VCaP (cell line): Measurements from ENCODE around the gene COL20A1.

Experiments
- H3K27ac ChIP-seq: fragments of 450-650 bp; 2 replicates; pipeline ENCODE4 v1.5.1; 2017
- TF ChIP-seq, protein P1 (sequence below): fragments of 450-650 bp; conservative IDR thresholded peaks from 2 replicates; pipeline ENCODE4 v1.5.1; 2017; ENCODE audit warnings: mild to moderate bottlenecking, moderate library complexity

Gene COL20A1

GRCh38 chr20:63350597-63351325 is 57.8 kb downstream of the COL20A1 start:
- no peak overlapping the region for H3K27ac ChIP-seq
- TF ChIP-seq, protein P1, sequence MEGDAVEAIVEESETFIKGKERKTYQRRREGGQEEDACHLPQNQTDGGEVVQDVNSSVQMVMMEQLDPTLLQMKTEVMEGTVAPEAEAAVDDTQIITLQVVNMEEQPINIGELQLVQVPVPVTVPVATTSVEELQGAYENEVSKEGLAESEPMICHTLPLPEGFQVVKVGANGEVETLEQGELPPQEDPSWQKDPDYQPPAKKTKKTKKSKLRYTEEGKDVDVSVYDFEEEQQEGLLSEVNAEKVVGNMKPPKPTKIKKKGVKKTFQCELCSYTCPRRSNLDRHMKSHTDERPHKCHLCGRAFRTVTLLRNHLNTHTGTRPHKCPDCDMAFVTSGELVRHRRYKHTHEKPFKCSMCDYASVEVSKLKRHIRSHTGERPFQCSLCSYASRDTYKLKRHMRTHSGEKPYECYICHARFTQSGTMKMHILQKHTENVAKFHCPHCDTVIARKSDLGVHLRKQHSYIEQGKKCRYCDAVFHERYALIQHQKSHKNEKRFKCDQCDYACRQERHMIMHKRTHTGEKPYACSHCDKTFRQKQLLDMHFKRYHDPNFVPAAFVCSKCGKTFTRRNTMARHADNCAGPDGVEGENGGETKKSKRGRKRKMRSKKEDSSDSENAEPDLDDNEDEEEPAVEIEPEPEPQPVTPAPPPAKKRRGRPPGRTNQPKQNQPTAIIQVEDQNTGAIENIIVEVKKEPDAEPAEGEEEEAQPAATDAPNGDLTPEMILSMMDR, result no peak

- TF ChIP-seq, protein P1, result no peak
- H3K27ac ChIP-seq, result no peak overlapping the region
Observed at GRCh38 chr20:63351326-63351700, 58.3 kb downstream of the COL20A1 start.

DNA sequence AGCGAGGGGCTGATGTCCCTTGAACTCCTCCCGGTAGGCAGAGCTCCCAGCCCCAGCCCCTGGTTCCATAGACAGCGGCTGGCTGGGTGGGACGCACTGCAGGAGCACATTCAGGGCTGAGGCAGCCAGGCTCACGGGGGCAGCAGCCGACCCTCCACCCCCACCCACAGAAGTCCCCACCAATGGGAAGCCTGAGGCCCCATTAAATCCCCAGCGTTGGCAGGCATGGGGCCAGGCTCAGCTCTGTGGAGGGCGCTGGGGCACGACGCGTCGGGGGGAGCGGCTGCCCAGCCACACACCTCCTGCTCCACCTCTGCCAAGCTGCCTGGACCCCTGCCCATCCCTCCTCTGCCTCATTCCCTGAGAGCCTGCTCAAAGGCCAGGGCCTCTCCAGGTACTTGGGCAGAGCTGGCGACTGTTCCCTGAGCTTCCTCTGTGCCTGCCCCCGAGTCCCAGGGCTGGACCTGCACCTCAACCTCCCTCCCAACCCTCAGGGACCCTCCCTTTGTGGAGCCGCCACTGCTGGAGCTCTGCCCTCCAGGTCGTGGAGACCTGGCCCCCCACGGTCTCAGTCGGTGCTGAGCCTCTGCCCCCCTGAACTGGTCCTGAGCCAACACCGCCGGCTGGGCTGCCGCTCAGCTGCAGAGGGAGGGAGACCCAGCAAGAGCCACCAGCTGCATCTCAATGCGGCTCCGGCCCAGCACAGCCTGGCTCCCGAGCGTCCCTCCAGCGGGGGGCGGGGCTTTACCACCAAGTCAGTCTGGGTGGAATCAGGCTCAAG is 59.0 kb downstream of the COL20A1 start:
- no peak overlapping the region for H3K27ac ChIP-seq
- TF ChIP-seq, protein P1, result no peak

- TF ChIP-seq, protein P1, result no peak
Observed at GRCh38 chr20:63352811-63353221, 59.8 kb downstream of the COL20A1 start.

DNA sequence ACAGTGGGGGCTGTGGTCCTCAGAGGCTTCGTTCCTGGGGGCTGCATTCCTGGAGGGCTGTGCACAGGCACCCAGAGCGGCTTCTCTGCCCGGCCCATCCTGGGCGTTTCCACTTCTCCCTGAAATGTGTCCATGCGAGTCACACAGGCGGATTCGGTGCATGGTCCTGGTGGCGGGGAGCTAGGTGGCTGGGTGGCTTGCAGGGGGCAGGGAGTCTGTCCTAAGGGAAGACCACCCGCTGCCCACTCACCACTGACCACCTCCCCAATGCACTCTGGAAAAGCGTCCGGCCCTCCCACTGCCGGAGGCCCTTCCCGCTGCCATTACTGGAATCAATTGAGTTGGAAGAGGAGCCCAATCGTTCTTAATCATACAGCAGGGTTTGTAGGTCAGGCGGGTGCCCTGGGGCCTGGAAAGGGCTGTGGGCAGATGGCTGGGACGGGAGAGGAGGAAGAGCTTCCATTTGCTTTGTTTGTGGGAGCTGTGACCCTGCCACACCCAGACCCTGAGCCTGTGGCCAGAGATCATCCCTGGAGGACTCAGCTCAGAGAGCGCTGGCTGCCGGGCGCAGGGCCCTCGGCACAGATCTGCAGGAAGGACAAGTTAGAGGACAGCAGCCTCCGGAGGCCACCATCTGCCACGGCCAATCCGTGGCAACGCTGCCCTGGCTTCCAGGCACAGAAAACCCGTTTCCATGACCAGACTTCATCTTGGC is 61.8 kb downstream of the COL20A1 start:
- TF ChIP-seq, protein P1, result no peak

More at GRCh38 chr20:63352811-63353221, 59.8 kb downstream of the COL20A1 start:
- H3K27ac ChIP-seq, result no peak overlapping the region

GRCh38 chr20:63355781-63356295 is 62.9 kb downstream of the COL20A1 start:
- peak overlapping the region; percentile 14; the same call in 1 of the 2 replicates for H3K27ac ChIP-seq
- TF ChIP-seq, protein P1, result no peak

More for the DNA sequence above, 61.8 kb downstream of the COL20A1 start:
- peak overlapping the region; percentile 14; the same call in 1 of the 2 replicates for H3K27ac ChIP-seq

GRCh38 chr20:63356511-63356910 is 63.5 kb downstream of the COL20A1 start:
- TF ChIP-seq, protein P1, result no peak
- no peak overlapping the region for H3K27ac ChIP-seq
